ENCODE data around the gene ZNF79. TPM values are rescaled to one million over a fixed set of nuclear protein-coding genes. Genes with fewer than 3 reads are reported as not detected.
A peak's percentile ranks its signal among the peaks of the same experiment; 100 is the strongest.

The ZNF79 gene
- total RNA-seq: 9.5 TPM
- long read RNA-seq, transcript ZNF79-203 (5 exons, 2,192 nt): major isoform, 6 of 14 reads
- long read RNA-seq, partial matches to known transcripts: 0 of 14 reads
- long read RNA-seq, other reads (novel, unspliced or antisense): 5 of 14 reads

- peak within 1 kb of the TSS; percentile 98 for H3K4me3 ChIP-seq
- H3K9me3 ChIP-seq: no peaks in the 10 kb centered on the region
- H3K36me3 ChIP-seq: peaks cover 10% of the 10 kb centered on the region
- intact Hi-C loops (cut with DNase I): no loop called here
- H3K27me3 ChIP-seq (ENCODE audit: low read depth): no peaks in the 10 kb centered on the region
- peak within 1 kb of the TSS; percentile 90 for H3K27ac ChIP-seq
- no peak for TF ChIP-seq CTCF (IDR thresholded peaks at IDR 0.05)
- DNase-seq: peak; percentile 96
- peaks cover 40% of the 10 kb centered on the region for H3K4me1 ChIP-seq
- ATAC-seq: peak; percentile 98 to 99
These were observed at the start of gene ZNF79 for GRCh38 chr9:127423934-127424675. TSS of gene ZNF79 (plus strand) at chr9:127424382. CDS start at chr9:127424788, 406 bp downstream.

GRCh38 chr9:127380479-127380878 lies 43.7 kb upstream of the ZNF79 start:
- intact Hi-C loops (cut with DNase I): no loop called here
- DNase-seq (no peak), ATAC-seq (no peak)
- Histone ChIP-seq H3K27me3 (ENCODE audit: low read depth) (no peaks in the 10 kb centered on the region), H3K27ac (no peak overlapping the region), H3K4me1 (no peaks in the 10 kb centered on the region), H3K36me3 (no peaks in the 10 kb centered on the region), H3K4me3 (no peak overlapping the region), H3K9me3 (no peaks in the 10 kb centered on the region)
- no peak for TF ChIP-seq CTCF (IDR thresholded peaks at IDR 0.05)

GRCh38 chr9:127382541-127382940 lies 41.6 kb upstream of the ZNF79 start:
- no peak overlapping the region for H3K4me3 ChIP-seq
- H3K36me3 ChIP-seq: no peaks in the 10 kb centered on the region
- DNase-seq (no peak), ATAC-seq (no peak)
- H3K9me3 ChIP-seq: no peaks in the 10 kb centered on the region
- no peak overlapping the region for H3K27ac ChIP-seq
- no peak for TF ChIP-seq CTCF (IDR thresholded peaks at IDR 0.05)
- H3K4me1 ChIP-seq: no peaks in the 10 kb centered on the region
- no peaks in the 10 kb centered on the region for H3K27me3 ChIP-seq (ENCODE audit: low read depth)
- intact Hi-C loops (cut with DNase I): no loop called here

- no peak overlapping the region for H3K4me3 ChIP-seq
- ATAC-seq (no peak), DNase-seq (no peak)
- no peak overlapping the region for H3K27ac ChIP-seq
- TF ChIP-seq CTCF (IDR thresholded peaks at IDR 0.05): no peak
- H3K4me1 ChIP-seq: peaks cover 10% of the 10 kb centered on the region
- no peaks in the 10 kb centered on the region for H3K9me3 ChIP-seq
- no peaks in the 10 kb centered on the region for H3K27me3 ChIP-seq (ENCODE audit: low read depth)
- intact Hi-C loops (cut with DNase I): no loop called here
- no peaks in the 10 kb centered on the region for H3K36me3 ChIP-seq
These were observed 40.0 kb upstream of the ZNF79 start for GRCh38 chr9:127384016-127384730.

- H3K27ac ChIP-seq: no peak overlapping the region
- DNase-seq (no peak), ATAC-seq (no peak)
- H3K36me3 ChIP-seq: no peaks in the 10 kb centered on the region
- no peak overlapping the region for H3K4me3 ChIP-seq
- no peaks in the 10 kb centered on the region for H3K27me3 ChIP-seq (ENCODE audit: low read depth)
- intact Hi-C loops (cut with DNase I): no loop called here
- peaks cover 10% of the 10 kb centered on the region for H3K4me1 ChIP-seq
- no peak for TF ChIP-seq CTCF (IDR thresholded peaks at IDR 0.05)
- H3K9me3 ChIP-seq: no peaks in the 10 kb centered on the region
These were observed 39.3 kb upstream of the ZNF79 start for GRCh38 chr9:127384901-127385300.

All from lower lobe of right lung (tissue), 2 donors.